MCF 10A (cell line): Measurements from ENCODE around the gene ST8SIA1. TPM values are rescaled to one million over a fixed set of nuclear protein-coding genes. Genes with fewer than 3 reads are reported as not detected.

Experiments used
- BruUV-seq: library from RNA; stranded (reverse); fragments of 400-500 nt; replicated peaks from 2 replicates; lab custom pipeline; 2021; lab: Mats Ljungman, UMichigan
- CTCF ChIA-PET: fragments of 300-600 bp; sonication (Branson Sonifier 250); formaldehyde crosslinking; extraction: SDS; loops from one replicate; lab custom pipeline; 2021; ENCODE audit warnings: antibody characterized with exemption, inconsistent platforms; lab: Yijun Ruan, JAX
- POLR2A ChIA-PET: fragments of 300-600, 350-650 bp; sonication (Branson Sonifier 250); formaldehyde crosslinking; extraction: SDS; loops from one replicate; lab custom pipeline; 2020; ENCODE audit warnings: antibody characterized with exemption, inconsistent platforms; lab: Yijun Ruan, JAX
- DNase-seq: peaks from one replicate; pipeline ENCODE4 v3.0.0-alpha.2; 2018; ENCODE audit not compliant: unreplicated experiment
- H3K27ac Mint-ChIP-seq: one replicate; pipeline ENCODE4 v1.8.0; 2022; ENCODE audit warnings: mild to moderate bottlenecking, low read depth, mixed read lengths; ENCODE audit not compliant: unreplicated experiment
- H3K27me3 Mint-ChIP-seq: one replicate; pipeline ENCODE4 v1.8.0; 2022; ENCODE audit warnings: mixed read lengths; ENCODE audit not compliant: insufficient read depth, unreplicated experiment
- H3K36me3 Mint-ChIP-seq: one replicate; pipeline ENCODE4 v1.8.0; 2022; ENCODE audit warnings: mild to moderate bottlenecking, moderate library complexity, mixed read lengths; ENCODE audit not compliant: insufficient read depth, unreplicated experiment
- H3K4me1 Mint-ChIP-seq: one replicate; pipeline ENCODE4 v1.8.0; 2022; ENCODE audit warnings: mixed read lengths; ENCODE audit not compliant: insufficient read depth, unreplicated experiment
- H3K4me3 Mint-ChIP-seq: one replicate; pipeline ENCODE4 v1.8.0; 2022; ENCODE audit warnings: mild to moderate bottlenecking, moderate library complexity, mixed read lengths; ENCODE audit not compliant: unreplicated experiment
- H3K9me3 Mint-ChIP-seq: one replicate; pipeline ENCODE4 v1.8.0; 2022; ENCODE audit warnings: mixed read lengths; ENCODE audit not compliant: unreplicated experiment
- intact Hi-C: fragments of 100-400 bp; cut with micrococcal nuclease; formaldehyde crosslinking; loops from 2 replicates; pipeline ENCODE4 v1.14.1; 2022
- total RNA-seq: library from RNA; stranded (reverse); gene quantifications from 2 replicates; pipeline ENCODE4 v1.2.3, GENCODE V29; 2022
- TF ChIP-seq, protein P1 (sequence below): fragments of 200-600 bp; IDR thresholded peaks from one replicate; pipeline ENCODE4 v1.8.0; 2022; ENCODE audit warnings: antibody characterized with exemption, mild to moderate bottlenecking; ENCODE audit not compliant: unreplicated experiment

Gene ST8SIA1
- total RNA-seq, 1 experiment from 2014 or later, result 3.8 TPM

DNA sequence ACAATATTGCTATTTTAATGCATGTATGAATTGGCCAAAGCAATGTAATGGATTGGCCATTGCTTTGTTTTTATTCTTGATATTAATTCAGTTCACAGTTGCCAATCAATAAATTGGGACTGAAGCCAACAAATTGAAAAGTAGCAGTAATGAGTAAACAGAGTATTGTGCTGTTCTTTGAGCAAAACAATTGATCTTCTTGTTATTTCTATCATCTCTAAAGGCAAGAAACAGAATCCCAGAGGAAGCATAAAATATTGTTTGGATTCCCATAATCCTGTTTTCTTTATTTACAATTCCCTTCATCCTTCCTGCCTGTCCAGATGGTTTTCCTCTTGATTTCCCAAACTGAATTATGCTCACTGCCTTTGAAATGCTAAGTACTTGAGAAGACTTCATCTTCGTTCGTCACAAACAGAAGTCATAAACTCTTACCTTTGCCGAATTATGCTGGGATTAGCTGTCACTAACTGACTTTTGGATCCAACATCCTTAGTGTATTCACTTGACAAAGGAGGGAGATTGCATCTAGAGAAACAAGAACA is 85.9 kb downstream of the ST8SIA1 start:
- no peak overlapping the region for H3K4me3 Mint-ChIP-seq
- DNase-seq, result no peak
- ChIA-PET CTCF (interaction anchor here (0.6 kb wide), 1 partner anchor 126 kb away, joined by 3 read pairs; no protein-coding TSS in a partner anchor), POLR2A (no interaction called here)
- no peaks in the 10 kb centered on the region for H3K4me1 Mint-ChIP-seq
- no peaks in the 10 kb centered on the region for H3K27me3 Mint-ChIP-seq
- no TSS peak for BruUV-seq
- intact Hi-C loops, result no loop called here
- H3K27ac Mint-ChIP-seq, result no peak overlapping the region
- no peaks in the 10 kb centered on the region for H3K36me3 Mint-ChIP-seq
- H3K9me3 Mint-ChIP-seq, result no peaks in the 10 kb centered on the region
- TF ChIP-seq, protein P1, sequence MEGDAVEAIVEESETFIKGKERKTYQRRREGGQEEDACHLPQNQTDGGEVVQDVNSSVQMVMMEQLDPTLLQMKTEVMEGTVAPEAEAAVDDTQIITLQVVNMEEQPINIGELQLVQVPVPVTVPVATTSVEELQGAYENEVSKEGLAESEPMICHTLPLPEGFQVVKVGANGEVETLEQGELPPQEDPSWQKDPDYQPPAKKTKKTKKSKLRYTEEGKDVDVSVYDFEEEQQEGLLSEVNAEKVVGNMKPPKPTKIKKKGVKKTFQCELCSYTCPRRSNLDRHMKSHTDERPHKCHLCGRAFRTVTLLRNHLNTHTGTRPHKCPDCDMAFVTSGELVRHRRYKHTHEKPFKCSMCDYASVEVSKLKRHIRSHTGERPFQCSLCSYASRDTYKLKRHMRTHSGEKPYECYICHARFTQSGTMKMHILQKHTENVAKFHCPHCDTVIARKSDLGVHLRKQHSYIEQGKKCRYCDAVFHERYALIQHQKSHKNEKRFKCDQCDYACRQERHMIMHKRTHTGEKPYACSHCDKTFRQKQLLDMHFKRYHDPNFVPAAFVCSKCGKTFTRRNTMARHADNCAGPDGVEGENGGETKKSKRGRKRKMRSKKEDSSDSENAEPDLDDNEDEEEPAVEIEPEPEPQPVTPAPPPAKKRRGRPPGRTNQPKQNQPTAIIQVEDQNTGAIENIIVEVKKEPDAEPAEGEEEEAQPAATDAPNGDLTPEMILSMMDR, result no peak

DNA sequence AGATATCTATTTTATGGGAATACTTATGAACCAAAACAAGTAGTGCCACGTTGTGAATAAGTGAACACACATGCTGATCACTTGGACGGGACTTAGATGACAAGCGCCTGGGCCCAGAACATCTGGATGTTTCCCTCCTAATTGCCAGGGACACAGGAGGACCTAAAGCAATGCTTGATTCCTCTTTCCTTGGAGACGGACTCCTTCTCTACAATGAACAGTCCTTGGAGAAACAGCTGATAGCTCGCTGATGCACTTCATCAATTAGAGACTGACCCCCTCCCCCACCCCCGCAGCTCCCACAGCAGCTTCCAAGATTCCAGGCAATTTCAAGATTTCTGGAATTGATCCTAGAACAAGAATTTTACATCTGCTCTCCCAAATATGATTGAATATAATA is 86.4 kb downstream of the ST8SIA1 start:
- Mint-ChIP-seq H3K4me3 (no peak overlapping the region), H3K9me3 (no peaks in the 10 kb centered on the region), H3K4me1 (no peaks in the 10 kb centered on the region), H3K27ac (no peak overlapping the region), H3K27me3 (no peaks in the 10 kb centered on the region), H3K36me3 (no peaks in the 10 kb centered on the region)
- ChIA-PET CTCF (interaction anchor here (1.0 kb wide), 1 partner anchor 18 kb away, joined by 3 read pairs; no protein-coding TSS in a partner anchor), POLR2A (no interaction called here)
- intact Hi-C loops, result no loop called here
- BruUV-seq, result no TSS peak
- TF ChIP-seq, protein P1, result no peak
- DNase-seq, result no peak

DNA sequence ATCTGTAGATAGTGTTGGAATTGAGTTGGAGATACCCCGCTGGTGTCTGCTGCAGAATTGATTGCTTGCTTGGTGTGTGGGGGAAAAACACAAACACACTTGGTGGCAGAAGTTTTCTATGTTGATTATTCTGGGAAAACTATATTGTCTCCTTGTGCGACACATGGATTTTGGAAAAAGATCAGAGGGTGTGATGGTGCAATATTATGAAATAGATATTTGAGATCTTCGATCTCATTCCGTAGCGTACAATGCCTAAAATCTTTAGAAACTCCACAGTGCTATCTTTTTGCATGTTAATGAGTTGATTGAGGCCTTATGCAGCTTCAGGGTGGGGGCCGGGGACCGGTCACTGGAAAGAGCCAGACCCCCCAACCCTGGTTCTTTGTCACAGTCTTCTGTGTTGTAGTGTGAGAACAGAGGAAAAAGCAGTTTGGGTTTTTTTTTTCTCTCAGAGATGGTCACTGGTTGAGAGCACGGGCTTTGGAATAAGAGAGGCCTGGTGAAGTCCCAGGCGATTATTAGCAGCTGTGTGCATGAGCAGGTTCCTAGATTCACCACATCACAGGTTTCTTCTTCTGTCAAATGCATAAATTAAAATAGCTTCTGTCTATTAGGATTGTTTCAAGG is 88.2 kb downstream of the ST8SIA1 start:
- BruUV-seq, result no TSS peak
- Mint-ChIP-seq H3K4me1 (no peaks in the 10 kb centered on the region), H3K27ac (no peak overlapping the region), H3K36me3 (no peaks in the 10 kb centered on the region), H3K27me3 (no peaks in the 10 kb centered on the region), H3K9me3 (no peaks in the 10 kb centered on the region), H3K4me3 (no peak overlapping the region)
- TF ChIP-seq, protein P1, result no peak
- ChIA-PET CTCF (interaction anchor here (0.7 kb wide), 1 partner anchor 66 kb away, joined by 4 read pairs; no protein-coding TSS in a partner anchor), POLR2A (interaction anchor here (0.9 to 1.2 kb wide), 2 partner anchors 9 to 116 kb away, joined by 3 read pairs; no protein-coding TSS in a partner anchor)
- intact Hi-C loops, result no loop called here
- DNase-seq, result no peak

DNA sequence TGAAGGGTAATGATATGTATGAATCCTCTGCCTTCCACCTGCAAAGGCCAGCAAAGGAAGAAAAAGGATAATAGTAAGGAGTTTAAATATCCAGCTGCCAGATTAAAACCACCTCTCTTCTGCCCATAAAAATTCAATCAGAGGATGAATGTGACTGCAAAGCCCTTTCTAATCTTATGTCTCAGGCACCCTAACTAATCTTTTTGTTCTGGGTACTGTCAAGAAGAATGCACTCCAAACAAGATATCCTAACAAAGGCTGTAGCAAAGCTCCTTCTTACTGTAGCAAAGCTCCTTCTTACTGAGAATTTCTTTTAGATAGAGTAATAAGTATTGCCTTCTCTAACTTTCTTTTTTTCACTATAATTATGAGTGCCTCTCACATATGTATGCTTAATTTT is 91.8 kb downstream of the ST8SIA1 start:
- H3K4me1 Mint-ChIP-seq, result no peaks in the 10 kb centered on the region
- no peak overlapping the region for H3K4me3 Mint-ChIP-seq
- intact Hi-C loops, result no loop called here
- no peak for DNase-seq
- POLR2A ChIA-PET, result no interaction called here
- peaks cover 9% of the 10 kb centered on the region for H3K9me3 Mint-ChIP-seq
- H3K27ac Mint-ChIP-seq, result no peak overlapping the region
- BruUV-seq, result no TSS peak
- CTCF ChIA-PET, result interaction anchor here (1.4 to 1.7 kb wide), 2 partner anchors 13 to 87 kb away, joined by 3 read pairs; no protein-coding TSS in a partner anchor
- TF ChIP-seq, protein P1, result no peak
- no peaks in the 10 kb centered on the region for H3K36me3 Mint-ChIP-seq
- H3K27me3 Mint-ChIP-seq, result no peaks in the 10 kb centered on the region
